Stimulated activated naive CD8-positive, alpha-beta T cell treated with anti-CD3 and anti-CD28 coated beads, Interleukin-15, amount 100 ng/mL, for 72 hours (primary cell): Measurements from ENCODE around the gene GPATCH8.
A peak's percentile ranks its signal among the peaks of the same experiment; 100 is the strongest.
"Not testable (repeated sequence)": the region's sequence is repeated elsewhere in the genome, so short reads cannot be mapped to it uniquely, and the experiment has no call there.

ENCODE experiments used
- ATAC-seq: fragments of 150-1000 bp; cut with Tn5 transposase; 2 replicates; pipeline ENCODE4 v1.10.0; 2021; ENCODE audit warnings: mild to moderate bottlenecking, moderate library complexity
- DNase-seq, 2 donors: peaks; one replicate each; pipeline ENCODE4 v3.0.0; 2021 to 2022
- H3K27ac Mint-ChIP-seq, 2 donors: one replicate each; pipeline ENCODE4 v1.8.0; 2022; ENCODE audit warnings: mild to moderate bottlenecking in 2 of 2, mixed read lengths in 2 of 2, moderate library complexity in 2 of 2
- H3K27me3 Mint-ChIP-seq: one replicate; pipeline ENCODE4 v1.8.0; 2022; ENCODE audit warnings: mixed read lengths
- H3K4me1 Mint-ChIP-seq: one replicate; pipeline ENCODE4 v1.8.0; 2022; ENCODE audit warnings: mild to moderate bottlenecking, mixed read lengths
- H3K4me3 Mint-ChIP-seq, 2 donors: one replicate each; pipeline ENCODE4 v1.8.0; 2022; ENCODE audit warnings: mild to moderate bottlenecking in 2 of 2, mixed read lengths in 2 of 2, moderate library complexity in 1 of 2
- H3K9me3 Mint-ChIP-seq, 2 donors: one replicate each; pipeline ENCODE4 v1.8.0; 2022; ENCODE audit warnings: mixed read lengths in 2 of 2

The GPATCH8 gene

GRCh38 chr17:44383363-44383762 is 119.8 kb downstream of the GPATCH8 start:
- Mint-ChIP-seq H3K27me3 (peaks cover 34% of the 10 kb centered on the region), H3K4me3 (no peak overlapping the region), H3K27ac (no peak overlapping the region), H3K4me1 (peaks cover 19% of the 10 kb centered on the region), H3K9me3 (no peaks in the 10 kb centered on the region)
- no peak for ATAC-seq
- DNase-seq, result no peak

DNA sequence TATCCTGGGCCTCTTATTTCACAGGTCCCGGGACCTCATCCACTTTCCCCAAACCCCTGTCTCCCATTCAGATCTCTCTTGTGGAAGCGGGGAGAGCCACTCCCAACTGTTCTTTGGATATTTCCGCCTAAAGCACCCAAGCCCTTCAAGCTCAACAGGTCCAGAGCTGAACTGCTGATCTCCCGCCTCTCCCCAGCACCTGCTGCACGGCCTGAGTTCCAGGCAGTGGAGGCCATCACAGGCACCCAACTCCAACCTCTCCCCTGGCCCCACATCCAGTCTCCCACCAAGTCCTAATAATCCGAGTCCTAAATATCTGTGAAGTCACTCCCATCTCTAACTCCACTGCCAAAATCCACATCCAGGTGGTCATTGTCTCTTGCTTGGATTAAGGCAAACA is 120.3 kb downstream of the GPATCH8 start:
- H3K27ac Mint-ChIP-seq, result no peak overlapping the region
- no peak overlapping the region for H3K4me3 Mint-ChIP-seq
- H3K9me3 Mint-ChIP-seq, result no peaks in the 10 kb centered on the region
- ATAC-seq (no peak), DNase-seq (no peak)
- peaks cover 34% of the 10 kb centered on the region for H3K27me3 Mint-ChIP-seq
- H3K4me1 Mint-ChIP-seq, result peaks cover 19% of the 10 kb centered on the region

GRCh38 chr17:44381810-44382305 is 121.3 kb downstream of the GPATCH8 start:
- no peak for DNase-seq
- peaks cover 34% of the 10 kb centered on the region for H3K27me3 Mint-ChIP-seq
- no peak for ATAC-seq
- H3K4me3 Mint-ChIP-seq, result no peak overlapping the region
- H3K9me3 Mint-ChIP-seq, result no peaks in the 10 kb centered on the region
- H3K27ac Mint-ChIP-seq, result no peak overlapping the region
- peaks cover 19% of the 10 kb centered on the region for H3K4me1 Mint-ChIP-seq

DNA sequence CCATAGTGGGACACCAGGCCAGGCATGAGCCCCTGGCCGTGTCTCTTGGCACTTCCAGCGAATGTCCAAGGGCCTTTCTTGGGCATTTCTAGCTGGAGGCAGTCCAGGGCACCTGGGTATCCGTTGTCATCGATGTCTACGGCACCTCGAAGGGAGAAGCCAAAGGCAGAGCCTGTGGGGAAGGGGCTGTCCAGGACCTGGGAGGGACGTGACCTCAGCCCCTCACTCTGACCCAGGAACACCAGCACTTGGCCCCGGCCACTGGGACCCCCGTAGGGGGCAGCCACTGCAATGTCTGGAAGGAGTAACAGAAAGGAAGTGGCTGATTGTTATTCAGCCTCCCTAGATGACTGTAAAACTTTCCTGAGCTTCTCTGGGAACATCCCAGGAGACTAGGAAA is 122.4 kb downstream of the GPATCH8 start:
- ATAC-seq, result no peak
- H3K4me3 Mint-ChIP-seq, result no peak overlapping the region
- no peak for DNase-seq
- H3K9me3 Mint-ChIP-seq, result no peaks in the 10 kb centered on the region
- peaks cover 36% of the 10 kb centered on the region for H3K27me3 Mint-ChIP-seq
- H3K27ac Mint-ChIP-seq, result no peak overlapping the region
- H3K4me1 Mint-ChIP-seq, result peaks cover 14% of the 10 kb centered on the region

GRCh38 chr17:44379887-44380286 is 123.3 kb downstream of the GPATCH8 start:
- no peak overlapping the region for H3K27ac Mint-ChIP-seq
- DNase-seq (no peak), ATAC-seq (no peak)
- no peaks in the 10 kb centered on the region for H3K9me3 Mint-ChIP-seq
- no peak overlapping the region for H3K4me3 Mint-ChIP-seq
- peaks cover 6% of the 10 kb centered on the region for H3K4me1 Mint-ChIP-seq
- H3K27me3 Mint-ChIP-seq, result peaks cover 36% of the 10 kb centered on the region

GRCh38 chr17:44378171-44378705 is 125.0 kb downstream of the GPATCH8 start:
- H3K4me1 Mint-ChIP-seq, result peaks cover 5% of the 10 kb centered on the region
- no peak overlapping the region for H3K27ac Mint-ChIP-seq
- no peaks in the 10 kb centered on the region for H3K9me3 Mint-ChIP-seq
- no peak overlapping the region for H3K4me3 Mint-ChIP-seq
- no peak for DNase-seq
- no peak for ATAC-seq
- H3K27me3 Mint-ChIP-seq, result peaks cover 30% of the 10 kb centered on the region

- Mint-ChIP-seq H3K4me1 (peaks cover 5% of the 10 kb centered on the region), H3K9me3 (no peaks in the 10 kb centered on the region), H3K27me3 (peaks cover 27% of the 10 kb centered on the region), H3K27ac (no peak overlapping the region), H3K4me3 (no peak overlapping the region)
- DNase-seq (no peak), ATAC-seq (no peak)
Measured at GRCh38 chr17:44376779-44377178, 126.4 kb downstream of the GPATCH8 start.

GRCh38 chr17:44376124-44376523 is 127.1 kb downstream of the GPATCH8 start:
- DNase-seq (no peak), ATAC-seq (no peak)
- H3K9me3 Mint-ChIP-seq, result no peaks in the 10 kb centered on the region
- H3K4me1 Mint-ChIP-seq, result peaks cover 5% of the 10 kb centered on the region
- no peak overlapping the region for H3K4me3 Mint-ChIP-seq
- H3K27me3 Mint-ChIP-seq, result peaks cover 34% of the 10 kb centered on the region
- H3K27ac Mint-ChIP-seq, result no peak overlapping the region

- ATAC-seq (no peak), DNase-seq (no peak)
- no peaks in the 10 kb centered on the region for H3K9me3 Mint-ChIP-seq
- no peak overlapping the region for H3K27ac Mint-ChIP-seq
- peaks cover 40% of the 10 kb centered on the region for H3K27me3 Mint-ChIP-seq
- H3K4me1 Mint-ChIP-seq, result peaks cover 5% of the 10 kb centered on the region
- H3K4me3 Mint-ChIP-seq, result peak overlapping the region in 1 of 2 donors; percentile 51
Measured at GRCh38 chr17:44375196-44376017, 127.8 kb downstream of the GPATCH8 start.

GRCh38 chr17:44374306-44375195 is 128.7 kb downstream of the GPATCH8 start:
- ATAC-seq (peak; percentile 37), DNase-seq (no peak)
- H3K4me1 Mint-ChIP-seq, result peaks cover 9% of the 10 kb centered on the region
- no peaks in the 10 kb centered on the region for H3K9me3 Mint-ChIP-seq
- peaks cover 40% of the 10 kb centered on the region for H3K27me3 Mint-ChIP-seq
- peak overlapping the region in 1 of 2 donors; percentile 51 for H3K4me3 Mint-ChIP-seq
- H3K27ac Mint-ChIP-seq, result no peak overlapping the region

GRCh38 chr17:44372036-44372435 is 131.2 kb downstream of the GPATCH8 start:
- Mint-ChIP-seq H3K9me3 (no peaks in the 10 kb centered on the region), H3K4me3 (no peak overlapping the region), H3K27me3 (peaks cover 48% of the 10 kb centered on the region), H3K27ac (peak overlapping the region in 1 of 2 donors; percentile 14), H3K4me1 (peaks cover 11% of the 10 kb centered on the region)
- ATAC-seq, result no peak
- DNase-seq, result no peak

DNA sequence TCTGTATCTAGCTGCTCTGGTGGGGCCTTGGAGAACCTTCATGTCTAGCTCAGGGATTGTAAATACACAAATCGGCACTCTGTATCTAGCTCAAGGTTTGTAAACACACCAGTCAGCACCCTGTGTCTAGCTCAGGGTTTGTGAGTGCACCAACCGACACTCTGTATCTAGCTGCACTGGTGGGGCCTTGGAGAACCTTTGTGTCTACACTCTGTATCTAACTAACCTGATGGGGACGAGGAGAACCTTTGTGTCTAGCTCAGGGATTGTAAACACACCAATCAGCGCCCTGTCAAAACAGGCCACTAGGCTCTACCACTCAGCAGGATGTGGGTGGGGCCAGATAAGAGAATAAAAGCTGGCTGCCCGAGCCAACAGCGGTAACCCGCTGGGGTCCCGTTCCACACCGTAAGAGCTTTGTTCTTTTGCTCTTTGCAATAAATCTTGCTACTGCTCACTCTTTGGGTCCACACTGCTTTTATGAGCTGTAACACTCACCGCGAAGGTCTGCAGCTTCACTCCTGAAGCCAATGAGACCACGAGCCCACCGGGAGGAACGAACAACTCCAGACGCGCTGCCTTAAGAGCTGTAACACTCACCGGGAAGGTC is 133.7 kb downstream of the GPATCH8 start:
- H3K27ac Mint-ChIP-seq, H3K9me3 Mint-ChIP-seq, ATAC-seq, H3K4me1 Mint-ChIP-seq, DNase-seq: not testable (repeated sequence)
- Mint-ChIP-seq H3K27me3 (peaks cover 61% of the 10 kb centered on the region), H3K4me3 (peak overlapping the region; percentile 63 to 71)

DNA sequence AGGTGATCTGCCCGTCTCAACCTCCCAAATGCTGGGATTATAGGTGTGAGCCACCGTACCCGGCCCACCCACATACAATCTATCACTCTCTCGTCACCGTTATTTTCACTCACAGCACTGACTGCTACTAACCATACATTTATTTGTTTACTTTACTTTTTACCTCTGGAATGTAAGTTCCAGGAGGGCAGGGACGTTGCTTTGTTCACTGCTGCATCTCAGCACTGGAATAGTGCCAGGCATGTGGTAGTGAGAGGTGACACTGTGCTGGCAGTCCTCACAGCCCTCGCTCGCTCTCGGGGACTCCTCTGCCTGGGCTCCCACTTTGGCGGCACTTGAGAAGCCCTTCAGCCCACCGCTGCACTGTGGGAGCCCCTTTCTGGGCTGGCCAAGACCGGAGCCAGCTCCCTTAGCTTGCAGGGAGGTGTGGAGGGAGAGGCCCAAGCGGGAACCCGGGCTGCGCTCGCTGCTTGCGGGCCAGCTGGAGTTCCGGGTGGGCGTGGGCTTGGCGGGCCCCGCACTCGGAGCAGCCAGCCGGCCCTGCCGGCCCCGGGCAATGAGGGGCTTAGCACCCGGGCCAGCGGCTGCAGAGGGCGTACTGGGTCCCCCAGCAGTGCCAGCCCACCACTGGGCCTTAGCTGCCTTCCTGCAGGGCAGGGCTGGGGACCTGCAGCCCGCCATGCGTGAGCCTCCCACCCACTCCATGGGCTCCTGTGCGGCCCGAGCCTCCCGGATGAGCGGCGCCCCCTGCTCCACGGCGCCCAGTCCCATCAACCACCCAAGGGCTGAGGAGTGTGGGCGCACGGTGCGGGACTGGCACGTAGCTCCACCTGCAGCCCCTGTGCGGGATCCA is 134.6 kb downstream of the GPATCH8 start:
- not testable (repeated sequence) for H3K4me3 Mint-ChIP-seq, H3K27ac Mint-ChIP-seq, H3K9me3 Mint-ChIP-seq, DNase-seq, ATAC-seq
- H3K27me3 Mint-ChIP-seq, result peaks cover 56% of the 10 kb centered on the region
- peaks cover 10% of the 10 kb centered on the region for H3K4me1 Mint-ChIP-seq

DNA sequence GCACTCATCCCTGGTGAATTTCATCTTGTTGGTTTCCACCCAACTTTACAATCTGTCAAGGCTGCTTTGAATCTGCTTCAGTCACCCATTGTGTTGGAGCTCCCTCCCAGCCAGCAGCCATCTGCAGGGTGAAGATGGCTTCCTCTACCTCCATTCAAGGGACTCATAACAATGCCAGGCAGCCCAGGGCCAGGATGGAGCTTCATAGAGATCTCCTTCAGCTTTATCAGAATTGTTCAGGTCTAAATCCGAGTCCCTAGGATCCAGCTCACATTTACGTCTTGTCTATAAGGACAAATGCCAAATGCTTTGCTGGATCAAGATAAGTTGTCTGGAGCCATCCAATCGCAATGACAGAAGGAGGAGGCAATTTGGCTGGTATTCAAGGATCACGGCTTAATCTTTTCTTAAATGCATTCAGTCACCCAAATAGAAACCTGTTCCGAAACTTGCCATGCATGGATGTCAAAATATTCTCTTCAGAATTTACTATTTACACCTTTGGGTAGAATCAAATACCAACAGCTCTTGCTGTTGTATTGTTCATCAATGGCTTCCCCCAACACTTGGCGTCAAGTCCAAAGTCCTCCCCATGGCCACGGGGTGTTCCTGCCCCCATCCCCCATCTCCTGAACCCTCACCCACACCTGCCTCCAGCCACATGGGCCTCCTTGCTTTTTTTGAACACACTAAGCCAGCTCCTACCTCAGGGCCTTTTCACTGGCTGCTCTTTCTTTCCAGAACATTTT is 135.8 kb downstream of the GPATCH8 start:
- DNase-seq (no peak), ATAC-seq (no peak)
- Mint-ChIP-seq H3K9me3 (no peaks in the 10 kb centered on the region), H3K4me3 (no peak overlapping the region), H3K27ac (no peak overlapping the region), H3K4me1 (peaks cover 10% of the 10 kb centered on the region), H3K27me3 (peaks cover 62% of the 10 kb centered on the region)
